NAMALWA (cell line): ENCODE measurements around the gene RSPH4A.
"Not testable (repeated sequence)": the region's sequence is repeated elsewhere in the genome, so short reads cannot be mapped to it uniquely, and the experiment has no call there.

ENCODE experiments used
- DNase-seq: peaks from one replicate; pipeline ENCODE4 v3.0.0-alpha.2; 2015; ENCODE audit warnings: low spot score

RSPH4A gene

DNA sequence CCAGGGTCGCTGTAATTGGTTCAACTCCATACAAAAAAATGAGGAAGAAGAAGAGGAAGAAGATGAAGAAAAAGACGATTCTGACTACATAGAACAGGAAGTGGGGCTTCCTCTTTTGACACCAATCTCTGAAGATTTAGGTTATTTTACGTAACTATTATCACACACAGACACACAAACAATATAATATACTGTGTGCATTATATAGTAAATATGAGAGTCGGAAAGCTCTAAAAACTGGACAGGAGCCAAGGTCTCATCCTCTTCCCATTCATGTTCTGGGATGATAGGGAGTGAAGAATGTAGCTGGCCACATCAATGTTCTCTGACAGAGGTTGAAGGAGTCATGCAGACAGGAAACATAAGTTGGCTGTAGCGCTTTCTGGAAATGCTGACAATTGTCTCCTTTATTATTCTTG is 13.3 kb downstream of the RSPH4A start:
- no peak for DNase-seq

GRCh38 chr6:116631379-116631990 is 15.2 kb downstream of the RSPH4A start:
- DNase-seq: no peak

DNA sequence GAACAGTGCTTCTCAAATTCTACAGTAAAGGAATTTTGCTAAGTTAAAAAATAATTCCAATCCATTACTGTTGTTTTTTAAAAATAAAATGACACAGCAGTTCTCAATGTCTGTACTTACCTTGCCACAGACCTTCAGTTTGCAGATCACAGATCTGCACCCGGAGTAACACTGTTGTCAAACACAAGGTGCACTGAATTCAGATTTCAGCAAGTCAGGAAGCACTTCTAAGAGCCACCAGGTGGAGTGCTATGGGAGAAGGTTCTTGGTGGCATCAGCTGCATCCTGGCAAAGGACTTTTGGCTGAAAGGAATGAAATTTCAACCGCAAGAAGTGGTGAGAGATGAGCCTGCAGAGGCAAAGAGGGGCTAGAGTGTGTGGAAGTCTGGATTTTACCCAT is 17.4 kb downstream of the RSPH4A start:
- peak; percentile 26 for DNase-seq

DNA sequence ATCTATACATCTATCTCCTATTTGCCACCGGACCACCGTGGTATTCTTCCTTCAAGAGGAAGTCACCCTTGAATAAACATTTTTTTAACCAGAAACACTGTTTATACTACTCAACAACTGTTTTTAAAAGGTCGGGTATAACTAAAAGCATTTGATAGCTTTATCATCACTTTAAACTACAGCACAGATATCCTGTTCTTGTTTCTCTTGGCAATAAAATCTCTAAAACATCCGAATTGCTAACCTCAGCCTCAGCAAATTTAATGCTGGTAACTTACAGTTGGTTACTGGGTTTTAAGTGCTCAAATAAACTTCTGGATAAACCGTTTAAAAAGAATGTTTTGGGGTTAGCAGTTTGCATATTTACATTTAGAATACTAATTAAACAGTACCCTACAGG is 31.9 kb downstream of the RSPH4A start:
- DNase-seq: no peak

GRCh38 chr6:116649129-116649528 is 32.9 kb downstream of the RSPH4A start:
- no peak for DNase-seq

DNA sequence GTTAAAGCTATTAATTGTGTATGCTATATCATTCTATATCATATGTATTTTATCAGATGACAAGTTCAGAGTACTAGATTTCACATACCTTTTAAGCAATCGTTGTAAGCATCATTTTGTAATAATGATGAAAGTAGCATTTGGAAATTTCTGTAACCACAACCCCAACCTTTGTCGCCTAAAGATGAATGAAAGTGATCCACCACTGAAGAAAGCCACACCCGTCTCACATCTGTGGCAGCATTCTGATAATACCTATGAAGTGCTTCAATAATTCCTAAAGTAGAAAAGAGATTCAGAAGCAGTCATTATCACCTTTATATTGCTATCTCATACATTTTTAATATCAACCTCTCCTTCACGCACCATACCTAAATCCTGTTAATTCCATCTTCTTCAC is 35.6 kb downstream of the RSPH4A start:
- DNase-seq: no peak

GRCh38 chr6:116661594-116661993 is 45.3 kb downstream of the RSPH4A start:
- no peak for DNase-seq

- DNase-seq: no peak
Measured at GRCh38 chr6:116662202-116662601, 45.9 kb downstream of the RSPH4A start.

- no peak for DNase-seq
Measured at GRCh38 chr6:116663308-116663707, 47.0 kb downstream of the RSPH4A start.

DNA sequence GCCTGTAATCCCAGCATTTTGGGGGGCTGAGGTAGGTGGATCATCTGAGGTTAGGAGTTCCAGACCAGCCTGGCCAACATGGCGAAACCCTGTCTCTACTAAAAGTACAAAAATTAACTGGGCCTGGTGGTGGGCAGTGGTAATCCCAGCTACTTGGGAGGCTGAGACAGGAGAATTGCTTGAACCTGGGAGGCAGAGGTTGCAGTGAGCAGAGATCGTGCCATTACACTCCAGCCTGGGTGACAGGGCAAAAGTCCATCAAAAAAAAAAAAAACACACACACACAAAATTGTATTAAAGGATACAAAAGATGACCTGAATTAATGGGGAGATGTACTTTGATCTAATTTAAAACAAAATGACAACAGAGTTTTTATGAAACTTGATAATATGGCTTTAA is 47.9 kb downstream of the RSPH4A start:
- not testable (repeated sequence) for DNase-seq

DNA sequence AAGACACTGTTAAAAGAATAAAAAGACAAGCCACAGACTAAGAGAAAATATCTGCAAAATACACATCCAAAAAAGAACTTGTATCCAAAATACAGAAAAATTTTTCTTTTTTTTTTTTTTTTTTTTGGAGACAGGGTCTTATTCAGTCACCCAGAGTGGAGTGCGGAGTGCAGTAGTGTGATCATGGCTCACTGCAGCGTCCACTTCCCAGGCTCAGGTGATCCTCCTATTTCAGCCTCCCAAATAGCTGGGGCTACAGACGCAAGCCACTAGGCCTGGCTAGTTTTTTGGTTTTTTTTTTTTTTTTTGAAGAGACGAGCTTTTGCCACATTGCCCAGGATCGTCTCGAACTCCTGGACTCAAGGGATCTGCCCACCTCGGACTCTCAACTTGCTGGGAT is 49.2 kb downstream of the RSPH4A start:
- no peak for DNase-seq

DNA sequence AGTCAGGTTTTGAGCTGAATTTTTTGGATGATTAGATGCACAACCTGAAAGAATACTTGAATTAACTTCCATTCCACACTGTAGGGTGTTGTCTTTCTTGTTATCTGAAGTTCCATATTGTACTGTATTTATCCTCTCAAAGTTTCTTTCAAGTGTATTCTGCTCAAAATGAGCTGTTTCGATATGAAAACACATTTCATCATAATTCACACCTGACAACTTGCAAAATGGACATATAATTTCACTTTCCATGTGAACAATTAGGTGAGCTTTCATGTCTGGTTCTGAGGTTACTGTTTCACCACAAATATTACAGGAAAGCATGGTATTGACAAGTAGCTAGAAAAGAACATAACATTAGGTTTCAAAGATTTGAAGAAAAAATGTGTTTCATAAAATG is 50.6 kb downstream of the RSPH4A start:
- peak; percentile 21 for DNase-seq

DNA sequence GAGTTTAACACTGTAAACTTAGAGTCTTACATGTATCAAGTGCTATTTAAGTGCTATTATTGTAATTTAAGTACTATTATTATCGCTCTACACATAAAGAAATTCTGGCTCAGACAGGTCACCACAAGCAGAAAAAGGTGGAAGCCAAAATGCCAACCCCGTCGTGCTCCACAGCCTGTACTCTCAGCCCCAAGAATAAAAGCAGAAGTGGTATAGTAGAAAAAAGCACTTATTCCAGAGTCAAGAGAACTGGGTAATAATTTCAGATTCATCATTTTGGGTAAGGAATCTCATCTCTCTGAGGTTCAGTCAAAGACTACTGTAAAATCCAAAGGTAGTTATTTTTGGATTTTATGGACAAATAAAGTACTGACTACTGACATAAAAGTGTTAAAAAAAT is 51.3 kb downstream of the RSPH4A start:
- DNase-seq: peak; percentile 72

- DNase-seq: no peak
Measured at GRCh38 chr6:116672306-116672705, 56.0 kb downstream of the RSPH4A start.

- DNase-seq: no peak
Measured at GRCh38 chr6:116676021-116676420, 59.7 kb downstream of the RSPH4A start.

DNA sequence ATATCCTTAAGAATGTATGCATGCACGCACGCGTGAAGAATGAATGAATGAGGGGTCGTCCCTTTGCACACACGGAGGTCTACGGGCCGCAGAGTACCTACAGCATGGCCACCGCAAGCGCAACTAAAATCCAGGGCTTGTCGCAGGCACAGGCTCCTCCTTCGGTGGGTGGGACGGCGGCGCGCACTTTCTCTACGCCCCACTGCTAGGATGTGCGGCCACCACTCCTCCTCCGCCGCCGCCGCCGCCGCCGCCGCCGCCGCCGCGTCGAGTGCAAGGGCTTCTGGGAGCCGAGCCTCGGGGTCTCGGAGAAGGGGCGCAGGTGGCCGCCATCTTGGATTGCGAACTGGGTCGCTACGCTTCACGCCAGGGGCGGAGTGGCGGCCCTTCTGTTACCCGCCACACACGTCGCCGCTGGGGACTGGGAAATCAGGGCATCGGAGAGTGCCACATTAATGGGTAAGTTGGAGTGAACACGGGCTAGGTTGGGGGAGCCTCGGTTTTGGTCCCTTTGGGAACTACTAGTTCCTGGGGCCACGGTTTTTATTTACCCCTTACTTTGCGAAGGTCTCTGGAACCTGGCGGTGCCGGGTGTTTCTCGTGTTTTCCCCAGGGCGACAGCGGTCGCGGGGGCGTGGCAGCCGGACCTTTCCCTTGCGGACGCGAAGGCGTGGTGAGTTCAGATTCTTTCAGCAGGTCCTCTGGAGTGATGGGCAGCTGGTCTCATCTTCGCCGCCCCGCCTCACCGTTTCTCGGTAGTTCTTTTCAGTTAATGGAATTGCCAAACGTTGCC is 64.8 kb downstream of the RSPH4A start, which contains the start of gene KPNA5:
TSS of gene KPNA5 (plus strand) at position 332 of the 793 bp plus-strand sequence. CDS start at position 456, 124 bp downstream.
- peak; percentile 95 for DNase-seq

GRCh38 chr6:116682334-116682712 is 66.0 kb downstream of the RSPH4A start:
- DNase-seq: peak; percentile 72
